ENCODE data around the gene MEGF11.

Gene MEGF11

GRCh38 chr15:65951007-65951406 lies 302.5 kb downstream of the MEGF11 start:
- DNase-seq (ENCODE audit: low read depth in 2 of 2, low spot score in 1 of 2), result no peak

- DNase-seq (ENCODE audit: low read depth in 2 of 2, low spot score in 1 of 2), result no peak
Measured at GRCh38 chr15:65949491-65949890, 304.1 kb downstream of the MEGF11 start.

GRCh38 chr15:65949011-65949410 lies 304.5 kb downstream of the MEGF11 start:
- DNase-seq (ENCODE audit: low read depth in 2 of 2, low spot score in 1 of 2), result no peak

GRCh38 chr15:65948383-65948782 lies 305.2 kb downstream of the MEGF11 start:
- no peak for DNase-seq (ENCODE audit: low read depth in 2 of 2, low spot score in 1 of 2)

GRCh38 chr15:65947041-65947440 lies 306.5 kb downstream of the MEGF11 start:
- no peak for DNase-seq (ENCODE audit: low read depth in 2 of 2, low spot score in 1 of 2)

- no peak for DNase-seq (ENCODE audit: low read depth in 2 of 2, low spot score in 1 of 2)
Measured at GRCh38 chr15:65945616-65946015, 307.9 kb downstream of the MEGF11 start.

- no peak for DNase-seq (ENCODE audit: low read depth in 2 of 2, low spot score in 1 of 2)
Measured at GRCh38 chr15:65944404-65944803, 309.1 kb downstream of the MEGF11 start.

- DNase-seq (ENCODE audit: low read depth in 2 of 2, low spot score in 1 of 2), result no peak
Measured at GRCh38 chr15:65942436-65942835, 311.1 kb downstream of the MEGF11 start.

- no peak for DNase-seq (ENCODE audit: low read depth in 2 of 2, low spot score in 1 of 2)
Measured at GRCh38 chr15:65940618-65940909, 313.0 kb downstream of the MEGF11 start.

GRCh38 chr15:65939901-65940617 lies 313.5 kb downstream of the MEGF11 start:
- no peak for DNase-seq (ENCODE audit: low read depth in 2 of 2, low spot score in 1 of 2)

- no peak for DNase-seq (ENCODE audit: low read depth in 2 of 2, low spot score in 1 of 2)
Measured at GRCh38 chr15:65938604-65939003, 314.9 kb downstream of the MEGF11 start.

- DNase-seq (ENCODE audit: low read depth in 2 of 2, low spot score in 1 of 2), result no peak
Measured at GRCh38 chr15:65937476-65937875, 316.1 kb downstream of the MEGF11 start.

- no peak for DNase-seq (ENCODE audit: low read depth in 2 of 2, low spot score in 1 of 2)
Measured at GRCh38 chr15:65937054-65937453, 316.5 kb downstream of the MEGF11 start.

- no peak for DNase-seq (ENCODE audit: low read depth in 2 of 2, low spot score in 1 of 2)
Measured at GRCh38 chr15:65936282-65936681, 317.3 kb downstream of the MEGF11 start.

- no peak for DNase-seq (ENCODE audit: low read depth in 2 of 2, low spot score in 1 of 2)
Measured at GRCh38 chr15:65935391-65935790, 318.2 kb downstream of the MEGF11 start.

- DNase-seq (ENCODE audit: low read depth in 2 of 2, low spot score in 1 of 2), result no peak
Measured at GRCh38 chr15:65931221-65931620, 322.3 kb downstream of the MEGF11 start.

- no peak for DNase-seq (ENCODE audit: low read depth in 2 of 2, low spot score in 1 of 2)
Measured at GRCh38 chr15:65930134-65930533, 323.4 kb downstream of the MEGF11 start.

GRCh38 chr15:65929573-65929972 lies 324.0 kb downstream of the MEGF11 start:
- DNase-seq (ENCODE audit: low read depth in 2 of 2, low spot score in 1 of 2), result no peak

- DNase-seq (ENCODE audit: low read depth in 2 of 2, low spot score in 1 of 2), result no peak
Measured at GRCh38 chr15:65927545-65927944, 326.0 kb downstream of the MEGF11 start.

GRCh38 chr15:65926899-65927298 lies 326.7 kb downstream of the MEGF11 start:
- DNase-seq (ENCODE audit: low read depth in 2 of 2, low spot score in 1 of 2), result no peak

- DNase-seq (ENCODE audit: low read depth in 2 of 2, low spot score in 1 of 2), result no peak
Measured at GRCh38 chr15:65926459-65926858, 327.1 kb downstream of the MEGF11 start.

- DNase-seq (ENCODE audit: low read depth in 2 of 2, low spot score in 1 of 2), result no peak
Measured at GRCh38 chr15:65925338-65925737, 328.2 kb downstream of the MEGF11 start.

- no peak for DNase-seq (ENCODE audit: low read depth in 2 of 2, low spot score in 1 of 2)
Measured at GRCh38 chr15:65924004-65924403, 329.5 kb downstream of the MEGF11 start.

- DNase-seq (ENCODE audit: low read depth in 2 of 2, low spot score in 1 of 2), result no peak
Measured at GRCh38 chr15:65923264-65923663, 330.3 kb downstream of the MEGF11 start.
